Ectodermal cell (in vitro differentiated cells): ENCODE measurements around the gene PRAMEF18. TPM values are rescaled to one million over a fixed set of nuclear protein-coding genes. Genes with fewer than 3 reads are reported as not detected.
"Not testable (repeated sequence)": the region's sequence is repeated elsewhere in the genome, so short reads cannot be mapped to it uniquely, and the experiment has no call there.

Source experiments
- H3K27ac ChIP-seq: 2 replicates; pipeline ENCODE4 v1.7.0; 2013; ENCODE audit warnings: mild to moderate bottlenecking, low read depth, low read length; ENCODE audit not compliant: insufficient read depth, poor library complexity, severe bottlenecking
- H3K27me3 ChIP-seq: 2 replicates; pipeline ENCODE4 v1.7.0; 2013; ENCODE audit warnings: mild to moderate bottlenecking, low read length; ENCODE audit not compliant: insufficient read depth, control insufficient read depth, poor library complexity, severe bottlenecking
- H3K36me3 ChIP-seq: one replicate; pipeline ENCODE4 v1.7.0; 2013; ENCODE audit warnings: low read length; ENCODE audit not compliant: control insufficient read depth, insufficient read depth
- H3K4me1 ChIP-seq: one replicate; pipeline ENCODE4 v1.7.0; 2013; ENCODE audit warnings: low read length; ENCODE audit not compliant: control insufficient read depth, insufficient read depth
- H3K4me3 ChIP-seq: 2 replicates; pipeline ENCODE4 v1.7.0; 2013; ENCODE audit warnings: low read depth, low read length, control low read depth; ENCODE audit not compliant: insufficient read depth
- H3K9me3 ChIP-seq: 2 replicates; pipeline ENCODE4 v1.7.0; 2013; ENCODE audit warnings: mild to moderate bottlenecking, low read length, moderate library complexity; ENCODE audit not compliant: control insufficient read depth
- WGBS, 2 experiments: methylation state at CpG; one replicate each; pipeline ENCODE4 v1.1.7; 2013; ENCODE audit warnings: missing lambda C conversion rate in 2 of 2; 5-methylcytosine and 5-hydroxymethylcytosine counted together
- polyA plus RNA-seq, 4 experiments: library from polyadenylated mRNA; stranded (reverse); fragments of 50-300 nt; gene quantifications; one replicate each; pipeline ENCODE4 v1.2.3, GENCODE V29; 2013

PRAMEF18 gene, protein sequence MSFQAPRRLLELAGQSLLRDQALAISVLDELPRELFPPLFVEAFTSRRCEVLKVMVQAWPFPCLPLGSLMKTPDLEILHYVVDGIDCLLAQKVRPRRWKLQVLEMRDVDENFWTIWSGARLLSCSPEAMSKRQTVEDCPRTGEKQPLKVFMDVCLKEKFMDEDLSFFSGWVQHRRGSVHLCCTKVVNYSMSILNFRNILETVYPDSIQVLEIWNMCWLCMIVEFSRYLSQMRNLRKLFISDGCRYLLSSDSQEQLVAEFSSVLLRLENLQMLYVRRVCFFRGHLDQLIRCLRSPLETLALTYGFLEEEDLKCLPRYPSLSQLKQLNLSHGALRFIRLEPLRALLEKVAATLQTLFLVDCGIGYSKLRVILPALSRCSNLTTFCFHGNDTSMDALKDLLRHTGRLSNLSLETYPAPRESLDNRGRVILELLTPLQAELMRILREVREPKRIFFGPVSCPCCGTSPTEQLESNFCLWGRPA
- not detected for polyA plus RNA-seq (2013, experiment 1 of 4)
- polyA plus RNA-seq (2013, experiment 2 of 4): not detected
- polyA plus RNA-seq (2013, experiment 3 of 4): not detected
- polyA plus RNA-seq (2013, experiment 4 of 4): not detected

DNA sequence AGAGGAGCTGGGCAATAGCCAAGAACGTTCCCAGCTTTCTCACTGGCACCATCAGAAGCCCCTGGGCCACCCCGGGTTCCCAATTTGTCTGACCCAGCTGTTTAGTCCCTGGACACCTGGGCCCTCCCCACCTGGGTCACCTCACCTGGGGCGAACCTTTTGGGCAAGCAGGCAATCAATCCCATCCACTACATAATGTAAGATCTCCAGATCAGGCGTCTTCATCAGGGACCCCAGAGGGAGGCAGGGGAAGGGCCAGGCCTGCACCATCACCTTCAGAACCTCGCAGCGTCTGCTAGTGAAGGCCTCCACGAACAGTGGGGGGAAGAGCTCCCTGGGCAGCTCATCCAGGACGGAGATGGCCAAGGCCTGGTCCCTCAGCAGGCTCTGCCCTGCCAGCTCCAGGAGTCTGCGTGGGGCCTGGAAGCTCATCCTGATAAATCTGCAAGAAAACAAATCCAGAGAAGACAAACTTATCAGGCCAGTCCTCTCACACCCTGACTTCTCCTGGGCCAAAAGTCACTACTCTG, at the start of gene PRAMEF18:
Gene PRAMEF18, minus strand, starts transcription at position 480 of the 530 bp plus-strand sequence. Its CDS starts 48 bp downstream, at position 432.
- not testable (repeated sequence) for H3K4me3 ChIP-seq, H3K27me3 ChIP-seq, H3K36me3 ChIP-seq, H3K4me1 ChIP-seq, H3K27ac ChIP-seq
- peaks cover 14% of the 10 kb centered on the region for H3K9me3 ChIP-seq
- WGBS, 2 experiments: 64 to 66% methylated on average over 8 of the region's 9 CpGs

DNA sequence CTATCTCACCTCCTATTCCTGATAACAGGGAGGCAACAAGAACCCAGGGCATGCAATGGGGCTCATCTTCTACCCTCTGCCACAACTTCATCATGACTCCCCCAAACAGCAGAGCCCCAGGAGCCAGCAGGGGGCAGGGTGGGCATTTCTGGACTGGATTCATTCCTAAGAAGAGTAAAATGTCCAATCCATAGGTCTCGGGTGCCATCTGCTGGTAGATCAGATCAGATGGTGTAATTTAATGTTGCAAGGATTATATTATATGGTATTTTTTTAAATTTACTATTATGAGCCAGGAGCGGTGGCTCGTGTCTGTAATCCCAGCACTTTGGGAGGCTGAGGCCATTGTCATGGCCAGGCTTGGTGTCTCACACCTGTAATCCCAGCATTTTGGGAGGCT, 39.2 kb upstream of the PRAMEF18 start:
- H3K4me1 ChIP-seq, H3K27ac ChIP-seq, H3K4me3 ChIP-seq, H3K9me3 ChIP-seq, H3K36me3 ChIP-seq, H3K27me3 ChIP-seq: not testable (repeated sequence)
- WGBS, 2 experiments: no CpG with 5 or more reads among the region's 3 CpGs

DNA sequence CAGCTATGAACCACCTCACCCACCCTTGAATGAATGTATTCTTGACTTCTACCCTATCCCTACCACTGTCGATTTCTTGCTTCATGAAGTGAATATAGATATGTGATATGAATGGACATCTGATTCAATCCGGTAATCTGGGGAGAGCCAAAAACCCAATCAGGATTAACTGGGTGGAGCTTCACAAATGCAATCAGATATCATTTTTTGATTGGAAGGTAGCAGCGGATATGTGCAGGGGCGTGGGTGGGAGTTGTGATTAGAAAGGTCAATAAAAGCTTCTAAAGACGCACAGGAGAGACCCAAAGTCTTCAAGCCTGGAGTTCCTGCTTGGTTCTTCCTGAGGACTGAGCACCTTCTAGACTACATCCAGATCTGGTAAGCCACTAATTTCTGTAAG, 27.9 kb upstream of the PRAMEF18 start, which contains the start of gene PRAMEF5:
Gene PRAMEF5, plus strand, starts transcription at position 301 of the 400 bp plus-strand sequence. CDS start 5,071 bp downstream, outside the sequence.
- H3K4me3 ChIP-seq, H3K4me1 ChIP-seq, H3K36me3 ChIP-seq, H3K9me3 ChIP-seq, H3K27ac ChIP-seq, H3K27me3 ChIP-seq: not testable (repeated sequence)
- WGBS, 2 experiments: no CpG with 5 or more reads among the region's 5 CpGs

DNA sequence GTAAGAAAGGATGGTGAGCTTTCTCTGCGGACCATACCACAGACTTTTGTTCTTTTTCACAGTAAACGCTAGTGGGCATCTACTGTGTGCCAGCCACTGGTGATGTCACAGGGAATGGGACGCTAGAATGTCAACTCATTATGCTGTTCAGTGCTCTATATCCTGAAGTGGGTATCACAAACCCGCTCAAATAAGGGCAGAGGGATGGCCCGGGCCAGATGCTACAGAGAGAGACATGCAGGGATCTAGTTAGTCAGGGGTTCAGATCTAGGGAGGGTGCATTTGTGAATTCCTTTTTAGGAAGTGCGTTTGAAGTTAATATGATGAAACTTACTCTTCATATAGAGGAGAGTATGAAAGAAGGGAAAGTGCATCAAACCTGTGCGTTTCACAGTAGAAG, 21.2 kb upstream of the PRAMEF18 start:
- H3K4me1 ChIP-seq, H3K4me3 ChIP-seq, H3K36me3 ChIP-seq, H3K27ac ChIP-seq, H3K9me3 ChIP-seq, H3K27me3 ChIP-seq: not testable (repeated sequence)
- whole genome bisulfite sequencing, 2 experiments: 67 to 68% methylated on average over 5 of the region's 7 CpGs

DNA sequence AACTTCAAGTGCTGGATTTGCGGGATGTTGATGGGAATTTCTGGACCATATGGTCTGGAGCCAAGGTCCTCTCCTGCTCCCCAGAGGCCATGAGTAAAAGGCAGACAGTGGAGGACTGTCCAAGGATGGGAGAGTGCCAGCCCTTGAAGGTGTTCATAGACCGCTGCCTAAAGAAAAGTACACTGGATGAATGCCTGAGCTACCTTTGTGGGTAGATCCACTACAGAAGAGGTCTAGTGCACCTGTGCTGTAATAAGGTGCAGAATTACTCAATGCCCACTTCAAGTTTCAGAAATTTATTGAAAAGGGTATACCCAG, 20.6 kb upstream of the PRAMEF18 start:
- H3K4me3 ChIP-seq, H3K9me3 ChIP-seq, H3K36me3 ChIP-seq, H3K27ac ChIP-seq, H3K4me1 ChIP-seq, H3K27me3 ChIP-seq: not testable (repeated sequence)
- WGBS, 2 experiments: 58 to 69% methylated on average over 2 of the region's 2 CpGs

DNA sequence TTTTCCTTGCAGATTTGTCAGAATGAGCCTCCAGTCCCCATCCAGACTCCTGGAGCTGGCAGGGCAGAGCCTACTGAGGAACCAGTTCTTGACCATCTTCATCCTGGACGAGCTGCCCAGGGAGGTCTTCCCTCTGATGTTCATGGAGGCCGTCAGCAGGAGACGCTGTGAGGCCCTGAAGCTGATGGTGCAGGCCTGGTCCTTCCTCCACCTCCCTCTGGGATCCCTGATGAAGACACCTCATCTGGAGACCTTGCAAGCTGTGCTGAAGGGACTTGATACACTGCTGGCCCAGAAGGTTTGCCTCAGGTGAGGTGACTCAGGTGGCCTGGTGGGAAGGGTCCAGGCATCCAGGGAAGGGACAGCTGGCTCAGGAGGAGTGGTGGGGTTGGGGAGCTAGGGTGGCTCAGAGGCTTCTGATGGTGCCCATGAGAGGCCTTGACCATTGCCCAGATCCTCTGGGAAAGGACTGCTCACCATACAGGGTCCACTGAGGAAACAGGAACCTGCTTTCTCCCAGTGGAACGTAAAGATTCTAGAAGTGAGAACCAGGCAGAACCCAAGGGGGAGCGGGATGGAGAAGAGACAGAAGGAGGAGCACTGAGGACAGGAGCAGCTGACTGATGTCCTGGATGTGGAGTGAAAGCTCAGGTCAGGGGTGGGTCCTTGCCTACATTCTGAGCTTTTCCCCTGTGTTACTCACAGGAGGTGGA, 20.0 kb upstream of the PRAMEF18 start:
- H3K27ac ChIP-seq, H3K9me3 ChIP-seq, H3K36me3 ChIP-seq, H3K4me1 ChIP-seq, H3K27me3 ChIP-seq, H3K4me3 ChIP-seq: not testable (repeated sequence)
- 56 to 61% methylated on average over 5 of the region's 5 CpGs for WGBS, 2 experiments

DNA sequence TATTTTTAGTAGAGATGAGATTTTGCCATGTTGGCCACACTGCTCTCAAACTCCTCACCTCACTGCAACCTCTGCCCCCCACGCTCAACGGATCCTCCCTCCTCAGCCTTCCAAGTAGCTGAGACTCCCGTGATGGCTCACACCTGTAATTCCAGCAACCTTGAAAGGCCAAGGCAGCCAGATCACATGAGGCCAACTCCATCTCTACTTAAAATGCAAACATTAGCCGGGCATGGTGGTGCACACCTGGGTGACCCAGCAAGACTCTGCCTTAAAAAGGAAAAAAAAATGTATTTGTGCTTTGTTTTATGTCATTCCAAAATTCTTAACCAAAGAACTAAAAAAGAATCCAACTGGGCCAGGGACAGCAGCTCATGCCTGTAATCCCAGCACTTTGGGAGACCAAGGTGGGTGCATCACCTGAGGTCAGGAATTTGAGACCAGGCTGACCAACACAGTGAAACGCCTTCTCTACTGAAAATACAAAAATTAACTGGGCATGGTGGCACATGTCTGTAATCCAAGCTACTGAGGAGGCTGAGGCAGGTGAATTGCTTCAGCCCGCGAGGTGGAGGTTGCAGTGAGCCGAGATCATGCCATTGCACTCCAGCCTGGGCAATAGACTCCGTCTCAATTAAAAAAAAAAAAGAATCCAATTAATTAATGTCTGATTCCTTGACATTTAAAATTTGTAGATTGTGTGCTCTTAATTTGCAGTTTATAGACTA, 17.7 kb upstream of the PRAMEF18 start:
- not testable (repeated sequence) for H3K9me3 ChIP-seq, H3K27me3 ChIP-seq, H3K4me3 ChIP-seq, H3K36me3 ChIP-seq, H3K27ac ChIP-seq, H3K4me1 ChIP-seq
- 72 to 81% methylated on average over 9 of the region's 9 CpGs for WGBS, 2 experiments

DNA sequence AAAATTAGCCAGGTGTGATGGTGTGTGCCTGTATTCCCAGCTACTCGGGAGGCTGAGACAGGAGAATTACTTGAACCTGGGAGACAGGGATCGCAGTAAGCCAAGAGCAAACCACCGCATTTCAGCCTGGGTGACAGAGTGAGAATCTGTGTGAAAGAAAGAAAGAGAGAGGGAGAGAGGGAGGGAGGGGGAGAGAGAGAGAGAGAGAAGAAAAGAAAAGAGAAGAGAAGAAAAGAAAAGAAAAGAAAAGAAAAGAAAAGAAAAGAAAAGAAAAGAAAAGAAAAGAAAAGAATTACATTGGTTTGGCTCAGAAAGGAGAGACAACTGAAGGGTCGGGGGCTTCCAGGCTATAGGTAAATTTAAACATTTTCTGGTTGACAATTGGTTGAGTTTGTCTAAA, 13.7 kb upstream of the PRAMEF18 start:
- H3K27me3 ChIP-seq, H3K4me1 ChIP-seq, H3K4me3 ChIP-seq, H3K9me3 ChIP-seq, H3K36me3 ChIP-seq, H3K27ac ChIP-seq: not testable (repeated sequence)
- WGBS, 2 experiments: 84 to 85% methylated on average over 4 of the region's 4 CpGs

DNA sequence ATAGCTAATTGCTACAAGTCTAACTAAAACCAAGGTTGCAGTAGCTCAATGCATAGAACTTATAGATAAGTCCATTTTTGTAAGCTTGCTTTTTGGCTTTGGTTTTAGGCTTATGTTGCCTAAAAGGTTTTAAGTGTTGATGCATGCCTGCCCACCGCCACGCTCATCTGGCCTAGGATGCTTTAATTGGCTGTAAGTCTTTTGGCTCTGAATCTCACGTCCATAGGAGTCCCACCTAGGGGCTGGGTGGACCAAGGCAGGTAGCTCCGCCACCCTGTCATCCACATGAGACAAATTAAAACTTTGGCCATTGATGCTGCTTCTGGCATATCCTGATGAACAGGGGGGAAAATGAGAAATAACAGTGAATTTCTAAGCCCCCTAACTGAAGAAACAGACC, 11.6 kb upstream of the PRAMEF18 start:
- H3K4me1 ChIP-seq, H3K27ac ChIP-seq, H3K27me3 ChIP-seq, H3K4me3 ChIP-seq, H3K36me3 ChIP-seq, H3K9me3 ChIP-seq: not testable (repeated sequence)
- WGBS, 2 experiments: 67 to 78% methylated on average over 4 of the region's 4 CpGs

DNA sequence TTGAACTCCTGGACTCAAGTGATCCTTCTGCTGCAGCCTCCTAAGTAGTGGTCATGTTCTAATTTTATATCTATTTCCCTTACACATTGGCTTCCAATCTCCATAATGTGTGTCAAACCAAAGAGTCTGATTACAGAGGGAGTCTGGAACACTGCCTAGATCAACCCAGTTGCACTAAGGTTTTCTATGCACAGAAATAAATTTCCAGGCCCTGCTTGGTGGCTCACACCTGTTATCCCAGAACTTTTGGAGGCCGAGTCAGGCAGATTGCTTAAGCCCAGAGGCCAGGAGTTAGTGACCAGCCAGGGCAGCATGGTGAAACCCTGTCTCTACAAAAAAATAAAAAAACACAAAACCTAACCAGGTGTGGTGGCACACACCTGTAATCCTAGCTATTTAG, 8.1 kb upstream of the PRAMEF18 start:
- H3K4me1 ChIP-seq, H3K36me3 ChIP-seq, H3K27me3 ChIP-seq, H3K27ac ChIP-seq, H3K9me3 ChIP-seq, H3K4me3 ChIP-seq: not testable (repeated sequence)
- 58% methylated on average over 1 of the region's 1 CpG for WGBS, 2 experiments
